HG03575 (cell line): Measurements from ENCODE around the gene AP4S1.
"Not testable (repeated sequence)": the region's sequence is repeated elsewhere in the genome, so short reads cannot be mapped to it uniquely, and the experiment has no call there.

Source experiments
- ATAC-seq: cut with Tn5 transposase; IDR thresholded peaks from one replicate; pipeline ENCODE4 v1.9.1; 2021; ENCODE audit not compliant: unreplicated experiment, insufficient number of reproducible peaks, low FRiP score; ENCODE audit errors: extremely low read depth

AP4S1 gene

GRCh38 chr14:31071151-31071550, 45.7 kb downstream of the AP4S1 start:
- no peak for ATAC-seq

DNA sequence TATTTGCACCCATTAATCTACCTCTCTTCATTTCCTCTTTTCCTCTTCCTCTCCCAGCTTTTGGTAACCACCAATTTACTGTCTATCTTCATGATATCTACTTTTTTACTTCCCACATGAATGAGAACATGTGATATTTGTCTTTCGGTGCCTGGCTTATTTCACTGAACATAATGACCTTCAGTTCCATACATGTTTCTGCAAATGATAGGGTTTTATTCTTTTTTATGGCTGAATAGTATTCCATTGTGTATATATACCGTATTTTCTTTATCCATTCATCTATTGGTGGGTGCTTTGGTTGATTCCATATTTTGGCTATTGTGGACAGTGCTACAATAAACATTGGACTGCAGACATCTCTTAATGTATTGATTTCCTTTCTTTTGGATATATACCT, 49.7 kb downstream of the AP4S1 start:
- ATAC-seq = no peak

DNA sequence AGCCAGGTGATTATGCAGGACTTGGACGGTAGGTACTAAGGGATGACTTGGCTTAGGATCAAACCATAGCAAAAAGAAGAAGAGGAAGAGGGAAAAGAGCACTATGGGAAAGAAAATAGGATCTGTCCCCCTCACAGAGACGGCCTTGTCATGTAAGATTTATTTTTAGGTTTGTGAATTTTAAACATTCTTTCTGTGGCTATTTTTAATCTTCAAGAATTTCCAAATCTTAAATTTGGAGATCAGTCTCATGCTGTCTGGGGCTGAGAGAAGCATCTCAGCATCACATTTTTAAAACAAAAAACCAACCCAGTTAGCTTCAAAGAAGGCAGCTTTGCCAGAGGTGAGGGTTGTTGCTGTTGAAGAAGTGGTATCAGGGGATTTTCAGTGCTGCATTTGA, 53.3 kb downstream of the AP4S1 start:
- no peak for ATAC-seq

GRCh38 chr14:31080056-31080455, 54.6 kb downstream of the AP4S1 start:
- ATAC-seq = no peak

- ATAC-seq = no peak
These were observed 55.0 kb downstream of the AP4S1 start for GRCh38 chr14:31080484-31080883.

DNA sequence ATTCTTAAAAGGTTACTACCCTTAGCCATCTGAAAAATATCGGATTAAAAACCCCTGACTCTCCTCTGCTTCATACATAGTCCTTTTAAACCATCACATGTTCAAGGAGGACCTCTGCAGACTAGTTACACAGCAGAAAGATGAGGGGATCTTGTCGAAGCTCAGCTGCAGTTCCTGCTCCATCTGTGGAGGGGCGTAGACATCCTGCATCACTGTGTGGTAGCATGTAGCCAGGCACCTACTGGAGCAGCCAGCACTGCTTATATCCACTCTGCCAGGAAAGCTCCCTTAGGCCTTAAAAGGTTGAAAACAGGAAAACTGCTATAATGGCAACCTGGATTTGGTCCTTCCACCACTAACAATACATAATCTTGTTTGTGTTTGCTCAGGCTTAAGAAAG, 58.3 kb downstream of the AP4S1 start:
- no peak for ATAC-seq

- no peak for ATAC-seq
These were observed 58.9 kb downstream of the AP4S1 start for GRCh38 chr14:31084385-31084784.

DNA sequence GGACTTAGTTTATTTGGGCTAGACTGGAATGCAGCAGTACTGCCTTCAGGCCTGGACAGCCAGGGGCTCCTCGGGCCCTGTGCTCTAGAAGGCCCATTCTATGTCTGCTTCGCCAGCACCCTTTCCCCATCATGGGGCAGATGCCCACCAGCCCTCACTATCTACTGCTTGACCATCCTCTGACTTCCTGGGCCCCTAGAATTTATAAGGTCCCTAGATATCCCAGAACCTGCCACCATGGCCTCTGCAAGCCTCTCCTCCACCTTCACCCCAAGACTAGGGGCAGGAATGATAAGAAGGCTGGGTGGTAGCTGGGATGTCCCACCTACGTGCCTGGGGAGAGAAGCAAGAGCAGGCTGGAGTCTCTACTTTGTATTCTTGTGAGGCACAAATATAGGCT, 59.6 kb downstream of the AP4S1 start:
- no peak for ATAC-seq

GRCh38 chr14:31086466-31086865, 61.0 kb downstream of the AP4S1 start:
- not testable (repeated sequence) for ATAC-seq

DNA sequence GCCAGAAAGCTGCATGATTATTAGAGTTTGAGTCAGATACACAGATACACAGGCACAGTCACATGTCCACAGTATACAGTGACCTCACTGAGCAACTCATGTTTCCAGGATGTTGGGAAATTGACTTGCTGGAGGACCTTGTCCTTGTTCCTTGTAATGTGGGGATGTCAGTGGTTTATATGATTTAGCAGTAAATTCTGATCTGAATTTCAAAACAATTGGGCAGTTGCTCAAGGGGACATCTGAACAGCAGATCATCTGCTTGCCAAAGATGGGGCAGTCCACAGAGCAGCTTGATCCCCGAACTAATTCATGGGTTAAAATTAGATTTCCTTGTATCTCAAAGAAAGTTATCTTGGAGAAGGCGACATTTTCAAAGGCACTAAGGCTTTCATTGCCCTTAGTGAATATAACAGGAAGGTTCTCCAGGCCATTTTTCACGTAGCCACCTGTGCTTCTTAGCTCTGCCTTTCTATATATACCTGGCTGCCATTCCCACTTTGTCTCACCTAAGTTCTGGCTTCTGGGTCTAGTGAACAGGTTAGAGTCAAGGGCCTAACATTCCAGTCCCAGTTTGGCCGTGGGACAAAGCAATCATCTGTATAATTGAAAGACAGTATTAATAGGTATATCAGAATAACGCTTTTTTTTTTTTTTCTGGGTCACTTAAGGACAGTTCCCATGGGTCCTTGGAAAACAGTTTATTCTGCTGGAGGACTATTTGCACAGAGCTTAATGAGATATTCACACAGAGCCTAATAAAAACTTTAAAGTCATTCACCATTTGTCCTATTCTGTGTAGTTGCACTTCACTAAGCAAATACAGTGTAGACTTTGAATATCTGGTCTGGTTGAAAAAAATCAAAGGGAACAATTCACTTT, 65.7 kb downstream of the AP4S1 start:
- ATAC-seq = no peak

- no peak for ATAC-seq
These were observed 66.8 kb downstream of the AP4S1 start for GRCh38 chr14:31092160-31092708.

DNA sequence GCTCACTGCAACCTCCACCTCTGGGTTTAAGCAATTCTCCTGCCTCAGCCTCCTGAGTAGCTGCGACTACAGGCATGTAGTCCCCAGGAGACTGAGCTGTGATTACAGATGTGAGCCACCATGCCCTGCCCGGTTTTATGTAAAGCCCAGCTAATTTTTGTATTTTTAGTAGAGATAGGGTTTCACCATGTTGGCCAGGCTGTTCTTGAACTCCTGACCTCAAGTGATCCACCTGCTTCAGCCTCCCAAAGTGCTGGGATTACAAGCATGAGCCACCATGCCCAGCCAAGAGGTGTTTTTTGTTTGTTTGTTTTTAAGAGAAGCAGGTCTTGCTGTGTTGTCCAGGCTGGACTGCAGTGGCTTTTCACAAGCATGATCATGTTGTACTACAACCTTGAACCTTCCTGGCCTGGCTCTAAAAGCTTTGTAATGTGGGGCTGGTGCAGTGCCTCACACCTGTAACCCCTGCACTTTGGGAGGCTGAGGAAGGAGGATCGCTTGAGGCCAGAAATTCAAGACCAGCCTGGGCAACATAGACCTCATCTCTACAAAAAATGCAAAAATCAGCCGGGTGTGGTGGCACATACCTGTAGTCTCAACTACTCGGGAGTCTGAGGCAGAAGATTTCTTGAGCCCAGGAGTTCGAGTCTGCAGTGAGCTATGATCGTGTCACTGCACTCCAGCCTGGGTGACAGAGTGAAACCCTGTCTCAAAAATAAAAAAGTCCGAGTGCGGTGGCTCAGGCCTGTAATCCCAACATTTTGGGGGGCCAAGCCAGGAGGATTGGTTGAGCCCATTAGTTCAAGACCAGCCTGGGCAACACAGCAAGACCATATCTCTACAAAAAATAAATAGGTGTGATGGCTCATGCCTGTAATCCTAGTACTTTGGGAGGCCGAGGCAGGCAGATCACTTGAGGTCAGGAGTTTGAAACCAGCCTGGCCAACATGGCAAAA, 68.7 kb downstream of the AP4S1 start:
- not testable (repeated sequence) for ATAC-seq

GRCh38 chr14:31095817-31096216, 70.4 kb downstream of the AP4S1 start:
- ATAC-seq = not testable (repeated sequence)

GRCh38 chr14:31096255-31096654, 70.8 kb downstream of the AP4S1 start:
- no peak for ATAC-seq

DNA sequence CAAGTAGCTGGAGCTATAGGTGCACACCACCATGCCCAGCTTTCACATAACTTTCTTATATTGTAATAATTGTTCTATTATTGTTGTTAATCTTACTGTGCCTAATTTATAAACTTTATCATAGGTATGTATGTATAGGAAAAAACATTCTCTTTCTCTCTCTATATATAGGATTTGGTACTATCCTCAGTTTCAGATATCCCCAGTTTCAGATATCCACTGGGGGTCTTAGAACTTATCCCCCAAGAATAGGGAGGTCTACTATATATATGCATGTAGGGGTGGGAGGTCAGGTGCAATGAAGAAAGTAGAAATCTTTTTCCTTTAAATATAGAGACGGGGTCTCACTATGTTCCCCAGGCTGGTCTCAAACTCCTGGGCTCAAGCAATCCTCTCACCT, 71.6 kb downstream of the AP4S1 start:
- no peak for ATAC-seq

GRCh38 chr14:31106768-31107167, 81.3 kb downstream of the AP4S1 start:
- ATAC-seq = no peak

- ATAC-seq = no peak
These were observed 83.8 kb downstream of the AP4S1 start for GRCh38 chr14:31109257-31109656.

DNA sequence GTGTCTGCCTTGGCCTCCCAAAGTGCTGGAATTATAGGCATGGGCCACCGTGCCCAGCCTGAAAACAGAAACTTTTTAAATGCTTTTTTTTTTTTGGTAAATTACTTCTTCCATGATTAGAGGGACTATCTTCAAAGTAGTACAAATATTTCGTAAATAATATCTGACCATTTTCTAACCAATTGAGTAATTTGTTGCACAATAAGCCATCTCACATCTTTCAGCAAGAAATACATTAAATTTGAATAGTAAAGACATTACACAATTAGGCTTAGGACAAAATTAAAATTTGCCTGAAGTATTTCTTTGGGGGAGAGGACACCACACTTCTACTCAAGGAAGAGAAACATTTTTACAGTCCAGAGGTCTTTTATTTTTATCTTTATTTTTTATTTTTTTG, 85.4 kb downstream of the AP4S1 start:
- ATAC-seq = no peak

- ATAC-seq = no peak
These were observed 88.3 kb downstream of the AP4S1 start for GRCh38 chr14:31113794-31114193.

DNA sequence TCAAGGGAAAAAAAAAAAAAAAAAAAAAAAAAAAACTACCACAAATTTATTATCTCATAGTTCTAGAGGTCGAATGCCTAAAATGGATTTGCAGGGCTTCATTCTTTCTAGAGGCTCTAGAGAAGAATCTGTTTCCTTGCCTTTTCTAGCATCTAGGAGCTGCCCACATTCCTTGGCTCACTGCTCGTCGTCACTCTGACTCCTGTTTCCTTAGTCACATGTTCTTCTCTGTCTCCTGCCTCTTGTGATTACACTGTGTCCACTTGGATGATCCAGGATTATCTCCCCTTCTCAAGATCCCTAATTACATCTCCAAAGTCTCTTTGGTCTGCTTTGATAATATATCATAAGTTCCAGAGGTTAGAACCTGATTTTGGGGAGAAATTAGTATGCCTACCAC, 93.4 kb downstream of the AP4S1 start:
- ATAC-seq = no peak
